GM21825 (cell line): ENCODE data around the gene WDR26.
A peak's percentile ranks its signal among the peaks of the same experiment; 100 is the strongest.
"Not testable (repeated sequence)": the region's sequence is repeated elsewhere in the genome, so short reads cannot be mapped to it uniquely, and the experiment has no call there.

Experiments
- ATAC-seq: cut with Tn5 transposase; IDR thresholded peaks from one replicate; pipeline ENCODE4 v1.9.1; 2021; ENCODE audit warnings: mild to moderate bottlenecking, moderate library complexity; ENCODE audit not compliant: unreplicated experiment

The WDR26 gene

GRCh38 chr1:224434691-224435317 lies at the start of gene WDR26:
TSS of gene WDR26 (minus strand) at chr1:224434797.
- peak; percentile 87 for ATAC-seq

GRCh38 chr1:224483206-224483605 lies 48.6 kb upstream of the WDR26 start:
- not testable (repeated sequence) for ATAC-seq

- no peak for ATAC-seq
Measured at GRCh38 chr1:224482619-224483018, 48.0 kb upstream of the WDR26 start.

- ATAC-seq: no peak
Measured at GRCh38 chr1:224481601-224482000, 47.0 kb upstream of the WDR26 start.

- not testable (repeated sequence) for ATAC-seq
Measured at GRCh38 chr1:224480888-224481459, 46.4 kb upstream of the WDR26 start.

GRCh38 chr1:224480200-224480599 lies 45.6 kb upstream of the WDR26 start:
- not testable (repeated sequence) for ATAC-seq

- no peak for ATAC-seq
Measured at GRCh38 chr1:224472806-224473205, 38.2 kb upstream of the WDR26 start.

- no peak for ATAC-seq
Measured at GRCh38 chr1:224466154-224466553, 31.6 kb upstream of the WDR26 start.

- ATAC-seq: no peak
Measured at GRCh38 chr1:224459966-224460365, 25.4 kb upstream of the WDR26 start.

- ATAC-seq: no peak
Measured at GRCh38 chr1:224458996-224459395, 24.4 kb upstream of the WDR26 start.

- ATAC-seq: no peak
Measured at GRCh38 chr1:224458296-224458695, 23.7 kb upstream of the WDR26 start.

- no peak for ATAC-seq
Measured at GRCh38 chr1:224457782-224458144, 23.2 kb upstream of the WDR26 start.

- ATAC-seq: no peak
Measured at GRCh38 chr1:224456637-224456953, 22.0 kb upstream of the WDR26 start.

GRCh38 chr1:224454402-224455055 lies 19.9 kb upstream of the WDR26 start:
- ATAC-seq: no peak

GRCh38 chr1:224450561-224451350 lies 16.2 kb upstream of the WDR26 start:
- ATAC-seq: no peak

GRCh38 chr1:224450159-224450558 lies 15.6 kb upstream of the WDR26 start:
- no peak for ATAC-seq

- no peak for ATAC-seq
Measured at GRCh38 chr1:224448453-224449017, 13.9 kb upstream of the WDR26 start.

- ATAC-seq: no peak
Measured at GRCh38 chr1:224447971-224448370, 13.4 kb upstream of the WDR26 start.

GRCh38 chr1:224447251-224447650 lies 12.7 kb upstream of the WDR26 start:
- ATAC-seq: no peak

GRCh38 chr1:224438989-224439388 lies 4.4 kb upstream of the WDR26 start:
- ATAC-seq: no peak

GRCh38 chr1:224435999-224436398 lies 1.4 kb upstream of the WDR26 start:
- no peak for ATAC-seq
